AG09319 (cell line): ENCODE data around the gene NAIF1.
"Not testable (repeated sequence)": the region's sequence is repeated elsewhere in the genome, so short reads cannot be mapped to it uniquely, and the experiment has no call there.

Experiments
- DNase-seq: peaks from one replicate; pipeline ENCODE4 v3.0.0-alpha.2; 2010; ENCODE audit warnings: low read depth; ENCODE audit errors: extremely low read depth
- TF ChIP-seq, protein P1 (sequence below): IDR thresholded peaks from 2 replicates; pipeline ENCODE4 v1.5.1; 2011; ENCODE audit warnings: low read depth, mild to moderate bottlenecking, inconsistent platforms, low read length, moderate library complexity

NAIF1 gene

DNA sequence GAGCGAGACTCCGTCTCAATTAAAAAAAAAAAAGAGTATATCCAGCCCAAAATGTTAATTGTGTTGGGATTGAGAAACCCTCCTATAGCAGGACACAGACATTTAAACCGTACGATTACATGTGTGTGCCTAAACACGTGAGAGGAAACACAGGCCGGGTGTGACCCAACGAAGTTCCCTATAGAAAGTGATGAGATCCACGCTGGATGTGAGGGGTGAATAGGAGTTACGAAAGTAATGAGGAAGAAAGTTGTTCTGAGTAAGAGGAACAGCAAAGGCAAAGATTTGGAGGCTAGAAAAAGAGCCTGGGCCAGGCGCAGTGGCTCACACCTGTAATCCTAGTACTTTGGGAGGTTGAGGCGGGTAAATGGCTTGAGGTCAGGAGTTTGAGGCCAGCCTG lies 13.6 kb downstream of the NAIF1 start:
- TF ChIP-seq, protein P1, sequence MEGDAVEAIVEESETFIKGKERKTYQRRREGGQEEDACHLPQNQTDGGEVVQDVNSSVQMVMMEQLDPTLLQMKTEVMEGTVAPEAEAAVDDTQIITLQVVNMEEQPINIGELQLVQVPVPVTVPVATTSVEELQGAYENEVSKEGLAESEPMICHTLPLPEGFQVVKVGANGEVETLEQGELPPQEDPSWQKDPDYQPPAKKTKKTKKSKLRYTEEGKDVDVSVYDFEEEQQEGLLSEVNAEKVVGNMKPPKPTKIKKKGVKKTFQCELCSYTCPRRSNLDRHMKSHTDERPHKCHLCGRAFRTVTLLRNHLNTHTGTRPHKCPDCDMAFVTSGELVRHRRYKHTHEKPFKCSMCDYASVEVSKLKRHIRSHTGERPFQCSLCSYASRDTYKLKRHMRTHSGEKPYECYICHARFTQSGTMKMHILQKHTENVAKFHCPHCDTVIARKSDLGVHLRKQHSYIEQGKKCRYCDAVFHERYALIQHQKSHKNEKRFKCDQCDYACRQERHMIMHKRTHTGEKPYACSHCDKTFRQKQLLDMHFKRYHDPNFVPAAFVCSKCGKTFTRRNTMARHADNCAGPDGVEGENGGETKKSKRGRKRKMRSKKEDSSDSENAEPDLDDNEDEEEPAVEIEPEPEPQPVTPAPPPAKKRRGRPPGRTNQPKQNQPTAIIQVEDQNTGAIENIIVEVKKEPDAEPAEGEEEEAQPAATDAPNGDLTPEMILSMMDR, result no peak
- no peak for DNase-seq

DNA sequence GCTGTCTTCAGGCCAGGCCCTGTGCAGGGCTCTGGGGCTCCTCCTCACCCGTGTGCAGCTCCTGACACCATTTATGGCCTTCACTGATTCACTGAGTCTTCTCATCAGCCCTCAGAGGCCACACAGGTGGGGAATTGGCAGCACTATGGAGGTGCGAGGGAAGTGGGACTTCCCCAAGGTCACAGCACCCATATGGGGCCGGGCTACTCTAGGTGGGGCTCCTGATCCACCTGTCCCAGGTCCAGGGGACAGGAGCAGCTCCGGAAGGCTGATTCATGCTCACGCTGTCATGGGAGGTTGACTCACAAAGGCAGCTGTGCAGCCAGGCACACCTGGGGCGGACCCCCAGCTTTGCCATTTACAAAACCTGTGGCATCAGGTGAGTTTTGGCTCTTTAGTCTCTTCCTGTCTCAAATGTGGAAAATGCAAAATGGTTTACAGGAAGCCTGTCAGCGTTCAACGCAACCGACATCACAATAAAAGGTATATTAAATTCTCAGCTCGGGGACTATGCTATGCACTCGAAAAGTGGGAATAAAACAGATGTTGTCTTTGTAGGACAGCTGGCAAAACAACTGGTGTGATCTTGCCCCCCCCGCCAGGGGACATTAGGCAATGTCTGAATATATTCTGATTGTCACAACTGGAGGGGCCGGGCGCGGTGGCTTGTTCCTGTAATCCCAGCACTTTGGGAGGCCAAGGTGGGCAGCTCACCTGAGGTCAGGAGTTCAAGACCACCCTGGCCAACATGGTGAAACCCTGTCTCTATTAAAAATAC lies 15.0 kb downstream of the NAIF1 start:
- no peak for DNase-seq
- TF ChIP-seq, protein P1, result no peak

DNA sequence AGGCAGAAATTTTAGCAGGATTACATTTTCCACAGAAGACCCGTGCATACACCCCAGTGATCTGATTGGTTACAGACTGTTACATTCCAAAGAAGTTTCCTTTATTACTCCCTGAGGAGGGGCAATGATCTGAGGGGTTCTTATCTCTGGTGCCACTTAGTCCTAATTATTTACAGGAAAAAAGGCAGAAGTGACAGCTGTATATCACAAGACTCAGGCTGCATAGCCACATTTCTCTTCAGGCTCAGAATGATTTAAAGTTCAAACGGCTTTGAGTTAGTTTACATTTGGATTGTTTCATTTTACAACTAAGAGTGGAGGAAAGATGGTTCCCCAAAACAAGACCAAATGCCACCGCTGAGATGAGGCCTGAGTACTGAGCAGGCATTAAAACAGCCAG lies 17.3 kb downstream of the NAIF1 start:
- TF ChIP-seq, protein P1, result no peak
- no peak for DNase-seq

DNA sequence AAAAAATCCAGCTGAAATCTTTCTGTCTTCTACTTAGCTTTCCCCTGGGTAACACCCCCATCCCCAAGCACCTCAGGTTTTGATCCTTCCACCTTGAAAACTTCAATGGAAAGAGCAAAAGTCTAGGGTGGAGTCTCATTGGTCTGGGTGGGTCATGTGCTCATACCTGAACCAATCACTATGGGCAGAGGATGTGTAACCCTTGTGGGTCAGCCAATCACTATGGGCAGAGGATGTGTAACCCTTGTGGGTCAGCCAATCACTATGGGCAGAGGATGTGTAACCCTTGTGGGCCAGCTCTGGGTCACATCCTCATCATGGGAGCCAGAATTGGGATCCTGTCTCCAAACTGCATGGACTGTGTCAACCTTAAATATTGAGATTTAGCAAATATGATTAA lies 18.5 kb downstream of the NAIF1 start:
- no peak for DNase-seq

DNA sequence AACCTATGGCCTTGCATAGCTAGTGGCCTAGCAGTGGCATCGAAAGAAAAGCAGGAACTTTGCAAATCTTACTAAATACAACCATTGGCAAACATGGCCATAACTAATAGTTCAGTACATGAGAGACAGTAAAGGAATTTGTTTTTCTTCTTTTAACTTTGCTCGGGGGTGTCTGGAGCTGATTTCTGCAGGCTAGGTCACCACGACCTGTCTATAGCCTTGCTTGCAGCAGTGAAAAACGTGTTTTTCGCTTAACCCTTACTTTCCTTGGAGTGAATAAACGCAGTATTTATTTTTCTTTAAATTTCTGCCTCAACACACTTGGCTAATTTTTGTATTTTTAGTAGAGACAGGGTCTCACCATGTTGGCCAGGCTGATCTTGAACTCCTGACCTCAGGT lies 19.9 kb downstream of the NAIF1 start:
- TF ChIP-seq, protein P1, result no peak
- no peak for DNase-seq

More for the DNA sequence above, 18.5 kb downstream of the NAIF1 start:
- TF ChIP-seq, protein P1, result no peak

DNA sequence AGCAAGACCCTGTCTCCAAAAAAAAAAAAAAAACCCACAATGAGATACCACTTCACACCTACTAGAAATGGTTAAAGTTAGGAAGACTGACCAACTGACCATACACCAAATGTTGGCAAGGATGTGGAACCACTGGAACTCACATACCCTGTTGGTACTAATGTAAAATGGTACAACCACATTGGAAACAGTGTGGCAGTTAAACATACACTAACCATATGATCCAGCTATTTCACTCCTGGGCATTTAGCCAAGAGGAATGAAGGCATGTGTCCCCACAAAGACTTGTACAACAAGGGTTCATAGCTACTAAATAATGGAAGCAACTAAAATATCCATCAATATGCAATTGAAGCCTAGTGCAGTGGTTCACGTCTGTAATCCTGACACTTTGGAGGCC lies 21.3 kb downstream of the NAIF1 start:
- DNase-seq, result no peak
- TF ChIP-seq, protein P1, result no peak

DNA sequence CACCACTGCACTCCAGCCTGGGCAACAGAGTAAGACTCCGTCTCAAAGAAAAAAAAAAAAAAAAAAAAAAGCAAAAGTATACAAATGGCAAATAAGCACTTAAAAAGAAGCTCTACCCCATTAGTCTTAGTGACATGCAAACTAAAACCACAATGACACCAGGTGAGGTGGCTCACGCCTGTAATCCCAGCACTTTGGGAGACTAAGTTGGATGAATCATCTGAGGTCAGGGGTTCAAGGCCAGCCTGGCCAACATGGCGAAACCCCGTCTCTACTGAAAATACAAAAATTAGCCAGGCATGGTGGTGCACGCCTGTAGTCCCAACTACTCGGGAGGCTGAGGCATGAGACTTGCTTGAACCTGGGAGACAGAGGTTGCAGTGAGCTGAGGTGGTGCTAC lies 21.7 kb downstream of the NAIF1 start:
- not testable (repeated sequence) for DNase-seq

DNA sequence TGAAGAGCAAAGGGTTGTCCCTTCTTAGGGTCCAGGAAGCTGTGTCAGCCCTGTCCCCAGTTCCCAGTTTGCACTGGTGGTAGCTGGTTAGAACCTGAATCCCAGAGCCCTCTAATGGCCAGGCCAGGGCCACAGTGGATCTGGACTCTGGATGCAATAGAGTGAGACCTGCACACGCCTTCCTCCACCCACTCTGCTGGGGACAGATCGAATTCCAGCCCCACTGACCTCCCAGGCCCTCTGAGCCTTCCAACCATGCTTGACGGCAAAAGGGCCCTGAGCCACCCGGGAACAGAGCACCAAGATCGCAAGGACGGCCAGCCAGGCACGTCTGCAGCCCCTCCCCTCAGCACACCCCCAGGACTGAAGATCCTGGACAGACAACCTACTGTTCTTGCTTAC lies 23.7 kb downstream of the NAIF1 start:
- no peak for DNase-seq

More for the DNA sequence above, 23.7 kb downstream of the NAIF1 start:
- TF ChIP-seq, protein P1, result no peak
